ENCODE results near the gene ISCA2.

Gene ISCA2

GRCh38 chr14:74493343-74494261 lies at the start of gene ISCA2 (continued):
- TF ChIP-seq BCL11B (tag by site-specific recombination; IDR thresholded peaks at IDR 0.05; ENCODE audit: low read depth) (no peak; the same call in 1 of the 2 replicates), GLIS1 (tag by site-specific recombination; IDR thresholded peaks at IDR 0.05) (peak; percentile 59), ZFHX2 (tag by site-specific recombination; conservative IDR thresholded peaks at IDR 0.05) (peak; percentile 68), ZNF112 (tag by site-specific recombination; IDR thresholded peaks at IDR 0.05) (no peak), AEBP2 (tag by site-specific recombination; IDR thresholded peaks at IDR 0.05; ENCODE audit: borderline replicate concordance) (no peak), SP3 (tag by site-specific recombination; IDR thresholded peaks at IDR 0.05) (peak; percentile 96), ZNF266 (tag by site-specific recombination; IDR thresholded peaks at IDR 0.05; ENCODE audit: low read depth) (no peak), ZNF610 (tag by site-specific recombination; IDR thresholded peaks at IDR 0.05; ENCODE audit: borderline replicate concordance) (peak; percentile 59; the same call in 1 of the 2 replicates), ZEB2 (tag by site-specific recombination; IDR thresholded peaks at IDR 0.05) (peak; percentile 50), ZBTB26 (tag by site-specific recombination; optimal IDR thresholded peaks at IDR 0.05) (peak; percentile 13), ZNF248 (tag by site-specific recombination; IDR thresholded peaks at IDR 0.05) (no peak), KLF10 (tag by site-specific recombination; IDR thresholded peaks at IDR 0.05) (peak; percentile 97), ZNF335 (tag by site-specific recombination; conservative IDR thresholded peaks at IDR 0.05) (peak; percentile 85), WT1 (tag by site-specific recombination; IDR thresholded peaks at IDR 0.05) (no peak), ZNF391 (tag by site-specific recombination; IDR thresholded peaks at IDR 0.05; ENCODE audit: borderline replicate concordance, low read depth) (peak; percentile 46; the same call in 1 of the 2 replicates), PATZ1 (tag by site-specific recombination; IDR thresholded peaks at IDR 0.05) (peak; percentile 24), GFI1B (tag by site-specific recombination; IDR thresholded peaks at IDR 0.05) (no peak), PRDM10 (tag by site-specific recombination; IDR thresholded peaks at IDR 0.05) (no peak), ZNF530 (tag by site-specific recombination; IDR thresholded peaks at IDR 0.05; ENCODE audit: low read depth) (no peak), ZNF211 (tag by site-specific recombination; IDR thresholded peaks at IDR 0.05; ENCODE audit: low read depth) (no peak), ZNF302 (tag by site-specific recombination; IDR thresholded peaks at IDR 0.05; ENCODE audit: low read depth) (no peak), ZNF777 (tag by site-specific recombination; IDR thresholded peaks at IDR 0.05; ENCODE audit: borderline replicate concordance) (peak; percentile 78; the same call in 1 of the 2 replicates), ZNF548 (tag by site-specific recombination; IDR thresholded peaks at IDR 0.05) (no peak), KLF7 (tag by site-specific recombination; IDR thresholded peaks at IDR 0.05; ENCODE audit: borderline replicate concordance) (no peak), EGR2 (tag by site-specific recombination; IDR thresholded peaks at IDR 0.05; ENCODE audit: low read depth) (0 out of 2 replicates have a peak, but pooled peaks have one; percentile 9), ZNF175 (tag by site-specific recombination; IDR thresholded peaks at IDR 0.05) (no peak), ZNF114 (tag by site-specific recombination; IDR thresholded peaks at IDR 0.05) (no peak), ZNF596 (tag by site-specific recombination; IDR thresholded peaks at IDR 0.05) (no peak), HOXC10 (CRISPR knock-in tag; IDR thresholded peaks at IDR 0.05) (no peak)
- TF ChIP-seq, protein P1, sequence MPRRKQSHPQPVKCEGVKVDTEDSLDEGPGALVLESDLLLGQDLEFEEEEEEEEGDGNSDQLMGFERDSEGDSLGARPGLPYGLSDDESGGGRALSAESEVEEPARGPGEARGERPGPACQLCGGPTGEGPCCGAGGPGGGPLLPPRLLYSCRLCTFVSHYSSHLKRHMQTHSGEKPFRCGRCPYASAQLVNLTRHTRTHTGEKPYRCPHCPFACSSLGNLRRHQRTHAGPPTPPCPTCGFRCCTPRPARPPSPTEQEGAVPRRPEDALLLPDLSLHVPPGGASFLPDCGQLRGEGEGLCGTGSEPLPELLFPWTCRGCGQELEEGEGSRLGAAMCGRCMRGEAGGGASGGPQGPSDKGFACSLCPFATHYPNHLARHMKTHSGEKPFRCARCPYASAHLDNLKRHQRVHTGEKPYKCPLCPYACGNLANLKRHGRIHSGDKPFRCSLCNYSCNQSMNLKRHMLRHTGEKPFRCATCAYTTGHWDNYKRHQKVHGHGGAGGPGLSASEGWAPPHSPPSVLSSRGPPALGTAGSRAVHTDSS (tag by site-specific recombination; IDR thresholded peaks at IDR 0.05), result no peak
